ENCODE measurements around the gene KCNQ5.
"Not testable (repeated sequence)": the region's sequence is repeated elsewhere in the genome, so short reads cannot be mapped to it uniquely, and the experiment has no call there.

Gene KCNQ5
- 6.4 reads per million, percentile 24 among the genes with 10 or more reads in this experiment for total RNA-seq

GRCh38 chr6:72621291-72622093 is at the start of gene KCNQ5:
KCNQ5 (plus strand) TSS chr6:72622064.
- no peak for DNase-seq

- DNase-seq, result no peak
Observed at GRCh38 chr6:72579865-72580264, 42.0 kb upstream of the KCNQ5 start.

GRCh38 chr6:72580281-72580940 is 41.5 kb upstream of the KCNQ5 start:
- no peak for DNase-seq

- DNase-seq, result not testable (repeated sequence)
Observed at GRCh38 chr6:72580950-72581349, 40.9 kb upstream of the KCNQ5 start.

- no peak for DNase-seq
Observed at GRCh38 chr6:72588155-72588554, 33.7 kb upstream of the KCNQ5 start.

- DNase-seq, result no peak
Observed at GRCh38 chr6:72589096-72589495, 32.8 kb upstream of the KCNQ5 start.

- DNase-seq, result no peak
Observed at GRCh38 chr6:72595812-72596211, 26.1 kb upstream of the KCNQ5 start.

- DNase-seq, result no peak
Observed at GRCh38 chr6:72616406-72617015, 5.4 kb upstream of the KCNQ5 start.

- DNase-seq, result no peak
Observed at GRCh38 chr6:72617721-72618120, 4.1 kb upstream of the KCNQ5 start.

- DNase-seq, result peak; percentile 46
Observed at GRCh38 chr6:72619883-72620696, 1.8 kb upstream of the KCNQ5 start.

- DNase-seq, result no peak
Observed at GRCh38 chr6:72620871-72621290, 983 bp upstream of the KCNQ5 start.

GRCh38 chr6:72622094-72622940 is 453 bp downstream of the KCNQ5 start:
- DNase-seq, result peak; percentile 32

GRCh38 chr6:72623808-72624207 is 1.9 kb downstream of the KCNQ5 start:
- DNase-seq, result no peak

GRCh38 chr6:72624557-72625160 is 2.8 kb downstream of the KCNQ5 start:
- no peak for DNase-seq

- no peak for DNase-seq
Observed at GRCh38 chr6:72626126-72626525, 4.3 kb downstream of the KCNQ5 start.

- DNase-seq, result no peak
Observed at GRCh38 chr6:72627539-72627938, 5.7 kb downstream of the KCNQ5 start.

- no peak for DNase-seq
Observed at GRCh38 chr6:72631480-72631879, 9.6 kb downstream of the KCNQ5 start.

GRCh38 chr6:72635636-72636035 is 13.8 kb downstream of the KCNQ5 start:
- no peak for DNase-seq

- no peak for DNase-seq
Observed at GRCh38 chr6:72636215-72636614, 14.4 kb downstream of the KCNQ5 start.

GRCh38 chr6:72636786-72637185 is 14.9 kb downstream of the KCNQ5 start:
- DNase-seq, result no peak

- no peak for DNase-seq
Observed at GRCh38 chr6:72639920-72640614, 18.2 kb downstream of the KCNQ5 start.

Data from effector CD4-positive, alpha-beta T cell (primary cell).